ENCODE data around the gene UBE3B.

Gene UBE3B

GRCh38 chr12:109464642-109465351, 12.6 kb upstream of the UBE3B start:
- H4K91ac ChIP-seq (ENCODE audit: low read length) = peak overlapping the region; percentile 53
- H3K4ac ChIP-seq (ENCODE audit: low read depth in 1 of 2, low read length in 2 of 2) = no peak overlapping the region
- no peak overlapping the region for H3K4me3 ChIP-seq (ENCODE audit: insufficient read depth in 1 of 2, low read depth in 1 of 2, low read length in 2 of 2)
- H3K9me3 ChIP-seq (ENCODE audit: control insufficient read depth, low read length) = no peaks in the 10 kb centered on the region
- H2BK5ac ChIP-seq (ENCODE audit: low read depth, low read length, poor library complexity, severe bottlenecking) = peak overlapping the region; percentile 49
- H3K4me1 ChIP-seq (ENCODE audit: control insufficient read depth, insufficient read depth, low read depth, low read length) = peaks cover 52% of the 10 kb centered on the region
- peaks cover 48 to 52% of the 10 kb centered on the region in 2 experiments for H3K36me3 ChIP-seq (ENCODE audit: control insufficient read depth in 1 of 2, insufficient read depth in 2 of 2, low read depth in 1 of 2, low read length in 2 of 2)
- no peaks in the 10 kb centered on the region for H3K27me3 ChIP-seq (ENCODE audit: control insufficient read depth in 1 of 2, insufficient read depth in 1 of 2, low read length in 2 of 2)
- H2AFZ ChIP-seq (ENCODE audit: low read depth, low read length) = no peak overlapping the region
- H2AK5ac ChIP-seq (ENCODE audit: low read length, severe bottlenecking) = peak overlapping the region; percentile 28
- peak overlapping the region; percentile 95 for H3K9ac ChIP-seq (ENCODE audit: low read length)
- no peak for DNase-seq
- peak overlapping the region in 1 of 2 experiments; percentile 56 for H2BK12ac ChIP-seq (ENCODE audit: low read length in 2 of 2)
- no peak overlapping the region for H3K14ac ChIP-seq (ENCODE audit: low read length in 2 of 2)
- H3K79me1 ChIP-seq (replicated peaks; ENCODE audit: low read length, poor library complexity, severe bottlenecking) = no peaks in the 10 kb centered on the region
- peak overlapping the region; percentile 100 for H3K27ac ChIP-seq (ENCODE audit: low read length, poor library complexity, severe bottlenecking)
- H3K23ac ChIP-seq (ENCODE audit: low read length in 2 of 2) = no peak overlapping the region
- no peak overlapping the region for H3K4me2 ChIP-seq (ENCODE audit: low read length, poor library complexity, severe bottlenecking)
- 95% methylated on average over 12 of the region's 14 CpGs for WGBS
- H4K8ac ChIP-seq (ENCODE audit: low read length) = peak overlapping the region; percentile 53
- peak overlapping the region; percentile 37 for H2BK15ac ChIP-seq (ENCODE audit: low read depth, poor library complexity, severe bottlenecking)
- peak overlapping the region; percentile 6 for H2BK120ac ChIP-seq (ENCODE audit: low read depth, low read length)
- no peak overlapping the region for H3K18ac ChIP-seq (ENCODE audit: low read depth in 1 of 2, low read length in 2 of 2)

GRCh38 chr12:109466305-109466704, 11.1 kb upstream of the UBE3B start:
- peaks cover 47 to 52% of the 10 kb centered on the region in 2 experiments for H3K36me3 ChIP-seq (ENCODE audit: control insufficient read depth in 1 of 2, insufficient read depth in 2 of 2, low read depth in 1 of 2, low read length in 2 of 2)
- WGBS = 92% methylated on average over 2 of the region's 2 CpGs
- H3K4me2 ChIP-seq (ENCODE audit: low read length, poor library complexity, severe bottlenecking) = no peak overlapping the region

GRCh38 chr12:109466821-109467220, 10.6 kb upstream of the UBE3B start:
- WGBS = 82% methylated on average over 3 of the region's 3 CpGs
- Histone ChIP-seq H3K4ac (ENCODE audit: low read depth in 1 of 2, low read length in 2 of 2) (peak overlapping the region in 1 of 2 experiments; percentile 42), H3K9me3 (ENCODE audit: control insufficient read depth, low read length) (no peaks in the 10 kb centered on the region)

More at GRCh38 chr12:109466305-109466704, 11.1 kb upstream of the UBE3B start:
- H3K9ac ChIP-seq (ENCODE audit: low read length) = no peak overlapping the region
- no peak overlapping the region for H4K91ac ChIP-seq (ENCODE audit: low read length)
- no peaks in the 10 kb centered on the region for H3K9me3 ChIP-seq (ENCODE audit: control insufficient read depth, low read length)
- no peak overlapping the region for H2BK120ac ChIP-seq (ENCODE audit: low read depth, low read length)
- no peak overlapping the region for H2AFZ ChIP-seq (ENCODE audit: low read depth, low read length)
- H2BK5ac ChIP-seq (ENCODE audit: low read depth, low read length, poor library complexity, severe bottlenecking) = no peak overlapping the region
- H2BK15ac ChIP-seq (ENCODE audit: low read depth, poor library complexity, severe bottlenecking) = no peak overlapping the region
- no peaks in the 10 kb centered on the region for H3K79me1 ChIP-seq (replicated peaks; ENCODE audit: low read length, poor library complexity, severe bottlenecking)
- H3K14ac ChIP-seq (ENCODE audit: low read length in 2 of 2) = no peak overlapping the region
- no peak for DNase-seq
- H3K4ac ChIP-seq (ENCODE audit: low read depth in 1 of 2, low read length in 2 of 2) = no peak overlapping the region
- H3K4me1 ChIP-seq (ENCODE audit: control insufficient read depth, insufficient read depth, low read depth, low read length) = peaks cover 43% of the 10 kb centered on the region
- H3K23ac ChIP-seq (ENCODE audit: low read length in 2 of 2) = no peak overlapping the region
- H2AK5ac ChIP-seq (ENCODE audit: low read length, severe bottlenecking) = peak overlapping the region; percentile 77
- H3K18ac ChIP-seq (ENCODE audit: low read depth in 1 of 2, low read length in 2 of 2) = no peak overlapping the region
- H3K27ac ChIP-seq (ENCODE audit: low read length, poor library complexity, severe bottlenecking) = no peak overlapping the region
- no peak overlapping the region for H2BK12ac ChIP-seq (ENCODE audit: low read length in 2 of 2)
- H3K27me3 ChIP-seq (ENCODE audit: control insufficient read depth in 1 of 2, insufficient read depth in 1 of 2, low read length in 2 of 2) = no peaks in the 10 kb centered on the region
- no peak overlapping the region for H4K8ac ChIP-seq (ENCODE audit: low read length)
- H3K4me3 ChIP-seq (ENCODE audit: insufficient read depth in 1 of 2, low read depth in 1 of 2, low read length in 2 of 2) = peak overlapping the region in 1 of 2 experiments; percentile 16

GRCh38 chr12:109467978-109468676, 9.3 kb upstream of the UBE3B start:
- no peaks in the 10 kb centered on the region for H3K9me3 ChIP-seq (ENCODE audit: control insufficient read depth, low read length)
- H3K23ac ChIP-seq (ENCODE audit: low read length in 2 of 2) = peak overlapping the region in 1 of 2 experiments; percentile 17
- peak overlapping the region; percentile 28 to 31 for H2BK12ac ChIP-seq (ENCODE audit: low read length in 2 of 2)
- WGBS = 87% methylated on average over 6 of the region's 8 CpGs
- no peak overlapping the region for H2BK120ac ChIP-seq (ENCODE audit: low read depth, low read length)
- peaks cover 34% of the 10 kb centered on the region for H3K4me1 ChIP-seq (ENCODE audit: control insufficient read depth, insufficient read depth, low read depth, low read length)
- H2AFZ ChIP-seq (ENCODE audit: low read depth, low read length) = no peak overlapping the region
- H3K14ac ChIP-seq (ENCODE audit: low read length in 2 of 2) = peak overlapping the region in 1 of 2 experiments; percentile 42
- H3K4me3 ChIP-seq (ENCODE audit: insufficient read depth in 1 of 2, low read depth in 1 of 2, low read length in 2 of 2) = peak overlapping the region in 1 of 2 experiments; percentile 13
- no peak overlapping the region for H4K91ac ChIP-seq (ENCODE audit: low read length)
- peak overlapping the region; percentile 42 for H3K9ac ChIP-seq (ENCODE audit: low read length)
- no peak for DNase-seq
- peak overlapping the region; percentile 42 for H2AK5ac ChIP-seq (ENCODE audit: low read length, severe bottlenecking)
- H3K18ac ChIP-seq (ENCODE audit: low read depth in 1 of 2, low read length in 2 of 2) = peak overlapping the region in 1 of 2 experiments; percentile 58
- H3K4ac ChIP-seq (ENCODE audit: low read depth in 1 of 2, low read length in 2 of 2) = peak overlapping the region in 1 of 2 experiments; percentile 4
- no peaks in the 10 kb centered on the region for H3K27me3 ChIP-seq (ENCODE audit: control insufficient read depth in 1 of 2, insufficient read depth in 1 of 2, low read length in 2 of 2)
- no peak overlapping the region for H2BK5ac ChIP-seq (ENCODE audit: low read depth, low read length, poor library complexity, severe bottlenecking)
- no peaks in the 10 kb centered on the region for H3K79me1 ChIP-seq (replicated peaks; ENCODE audit: low read length, poor library complexity, severe bottlenecking)
- no peak overlapping the region for H3K4me2 ChIP-seq (ENCODE audit: low read length, poor library complexity, severe bottlenecking)
- H2BK15ac ChIP-seq (ENCODE audit: low read depth, poor library complexity, severe bottlenecking) = no peak overlapping the region
- no peak overlapping the region for H3K27ac ChIP-seq (ENCODE audit: low read length, poor library complexity, severe bottlenecking)
- H4K8ac ChIP-seq (ENCODE audit: low read length) = peak overlapping the region; percentile 38
- peaks cover 51 to 67% of the 10 kb centered on the region in 2 experiments for H3K36me3 ChIP-seq (ENCODE audit: control insufficient read depth in 1 of 2, insufficient read depth in 2 of 2, low read depth in 1 of 2, low read length in 2 of 2)

More at GRCh38 chr12:109466821-109467220, 10.6 kb upstream of the UBE3B start:
- Histone ChIP-seq H2BK120ac (ENCODE audit: low read depth, low read length) (no peak overlapping the region), H3K18ac (ENCODE audit: low read depth in 1 of 2, low read length in 2 of 2) (no peak overlapping the region), H3K27ac (ENCODE audit: low read length, poor library complexity, severe bottlenecking) (no peak overlapping the region), H2BK15ac (ENCODE audit: low read depth, poor library complexity, severe bottlenecking) (no peak overlapping the region), H2BK12ac (ENCODE audit: low read length in 2 of 2) (no peak overlapping the region), H3K4me1 (ENCODE audit: control insufficient read depth, insufficient read depth, low read depth, low read length) (peaks cover 39% of the 10 kb centered on the region), H3K27me3 (ENCODE audit: control insufficient read depth in 1 of 2, insufficient read depth in 1 of 2, low read length in 2 of 2) (no peaks in the 10 kb centered on the region), H3K36me3 (ENCODE audit: control insufficient read depth in 1 of 2, insufficient read depth in 2 of 2, low read depth in 1 of 2, low read length in 2 of 2) (peaks cover 47 to 57% of the 10 kb centered on the region in 2 experiments), H3K4me2 (ENCODE audit: low read length, poor library complexity, severe bottlenecking) (no peak overlapping the region), H3K4me3 (ENCODE audit: insufficient read depth in 1 of 2, low read depth in 1 of 2, low read length in 2 of 2) (peak overlapping the region in 1 of 2 experiments; percentile 16), H2AFZ (ENCODE audit: low read depth, low read length) (no peak overlapping the region), H3K14ac (ENCODE audit: low read length in 2 of 2) (no peak overlapping the region), H2AK5ac (ENCODE audit: low read length, severe bottlenecking) (peak overlapping the region; percentile 14), H3K9ac (ENCODE audit: low read length) (peak overlapping the region; percentile 42), H3K79me1 (replicated peaks; ENCODE audit: low read length, poor library complexity, severe bottlenecking) (no peaks in the 10 kb centered on the region), H3K23ac (ENCODE audit: low read length in 2 of 2) (no peak overlapping the region), H4K91ac (ENCODE audit: low read length) (no peak overlapping the region), H4K8ac (ENCODE audit: low read length) (no peak overlapping the region), H2BK5ac (ENCODE audit: low read depth, low read length, poor library complexity, severe bottlenecking) (no peak overlapping the region)
- DNase-seq = no peak

Measured in mesenchymal stem cell (in vitro differentiated cells and primary cell).